HCT116 (cell line): ENCODE data around the gene SLC44A1. TPM values are rescaled to one million over a fixed set of nuclear protein-coding genes. Genes with fewer than 3 reads are reported as not detected.

Source experiments
- ATAC-seq: fragments of 200-7000 bp; cut with Tn5 transposase; 2 replicates; pipeline ENCODE4 v1.9.1; 2020; ENCODE audit warnings: mild to moderate bottlenecking, moderate library complexity
- BruUV-seq: library from RNA; stranded (reverse); fragments of 400-500 nt; replicated peaks from 2 replicates; lab custom pipeline; 2021; lab: Mats Ljungman, UMichigan
- CTCF ChIA-PET: fragments of 300-600 bp; sonication (Branson Sonifier 250); formaldehyde crosslinking; loops from one replicate; lab custom pipeline; 2021; ENCODE audit warnings: antibody characterized with exemption; lab: Charles Lee
- POLR2A ChIA-PET: fragments of 300-600, 350-600 bp; sonication (Branson Sonifier 250); formaldehyde crosslinking; loops from one replicate; lab custom pipeline; 2021; ENCODE audit warnings: antibody characterized with exemption; lab: Charles Lee
- RAD21 ChIA-PET, 2 experiments: fragments of 300-600 bp; sonication (Branson Sonifier 250); formaldehyde crosslinking; loops; one replicate each; lab custom pipeline; 2023; ENCODE audit warnings: low total read pairs in 2 of 2; ENCODE audit not compliant: uncharacterized antibody in 2 of 2, unreplicated experiment in 2 of 2, low non-redundant PET in 1 of 2; lab: Charles Lee
- DNase-seq: peaks from one replicate; pipeline ENCODE4 v3.0.0-alpha.2; 2010; ENCODE audit warnings: low read depth, low spot score
- H2AFZ ChIP-seq: fragments of 200-600 bp; shearing (Covaris generic), sonication (generic); 2 replicates; pipeline ENCODE4 v1.6.1; 2017; ENCODE audit warnings: low read depth, mixed run types, mixed read lengths, antibody characterized with exemption, low read length; ENCODE audit not compliant: poor library complexity, severe bottlenecking
- H3K27ac ChIP-seq: 2 replicates; pipeline ENCODE4 v1.5.1; 2012; ENCODE audit warnings: low read depth, low read length
- H3K27me3 ChIP-seq: fragments of 200-600 bp; sonication (generic); 2 replicates; pipeline ENCODE4 v1.6.1; 2016; ENCODE audit warnings: mixed run types, low read length, mixed read lengths; ENCODE audit not compliant: insufficient read depth
- H3K36me3 ChIP-seq, 2 experiments: fragments of 200-500 bp in 1 of 2; fragments of 200-600 bp in 1 of 2; sonication (Bioruptor generic) in 1 of 2; sonication (generic) in 1 of 2; 2 replicates each; pipeline versions ENCODE4 v1.5.1 to v1.6.1; 2014 to 2016; ENCODE audit warnings: low read length in 2 of 2, inconsistent platforms in 1 of 2, mixed read lengths in 1 of 2, mixed run types in 1 of 2; ENCODE audit not compliant: insufficient read depth in 2 of 2, control insufficient read depth in 1 of 2
- H3K4me1 ChIP-seq, 2 experiments: fragments of 200-600 bp in 1 of 2; sonication (generic) in 1 of 2; 2 replicates each; pipeline versions ENCODE4 v1.5.1 to v1.6.1; 2012 to 2017; ENCODE audit warnings: low read length in 2 of 2, inconsistent platforms in 1 of 2, mild to moderate bottlenecking in 1 of 2, mixed read lengths in 1 of 2, mixed run types in 1 of 2, moderate library complexity in 1 of 2; ENCODE audit not compliant: insufficient read depth in 2 of 2, control insufficient read depth in 1 of 2
- H3K4me2 ChIP-seq: fragments of 200-600 bp; sonication (generic); 2 replicates; pipeline ENCODE4 v1.6.1; 2017; ENCODE audit warnings: mixed run types, low read length, mixed read lengths
- H3K4me3 ChIP-seq, 2 experiments: fragments of 200-600 bp in 1 of 2; sonication (generic) in 1 of 2; replicated peaks in 1 of 2; 2 replicates each; pipeline ENCODE4 v1.5.1; 2011 to 2016; ENCODE audit warnings: low read length in 2 of 2, control low read depth in 1 of 2, low read depth in 1 of 2, mild to moderate bottlenecking in 1 of 2, mixed read lengths in 1 of 2, mixed run types in 1 of 2
- H3K79me2 ChIP-seq: fragments of 200-600 bp; sonication (generic); 2 replicates; pipeline ENCODE4 v1.6.1; 2017; ENCODE audit warnings: mild to moderate bottlenecking, mixed run types, low read length, moderate library complexity, mixed read lengths; ENCODE audit not compliant: insufficient read depth
- H3K9ac ChIP-seq: fragments of 200-600 bp; sonication (generic); 2 replicates; pipeline ENCODE4 v1.6.1; 2016; ENCODE audit warnings: low read length, mixed read lengths
- H3K9me2 ChIP-seq: fragments of 200-600 bp; sonication (generic), shearing (Covaris generic); 2 replicates; pipeline ENCODE4 v1.6.1; 2017; ENCODE audit warnings: mixed run types, mild to moderate bottlenecking, moderate library complexity; ENCODE audit not compliant: insufficient read depth
- H3K9me3 ChIP-seq, 2 experiments: fragments of 200-500 bp in 1 of 2; fragments of 200-600 bp in 1 of 2; sonication (Bioruptor generic) in 1 of 2; sonication (generic) in 1 of 2; 2 replicates each; pipeline ENCODE4 v1.6.1; 2014 to 2017; ENCODE audit warnings: low read length in 2 of 2, mixed read lengths in 2 of 2, inconsistent platforms in 1 of 2, low read depth in 1 of 2, mild to moderate bottlenecking in 1 of 2, mixed run types in 1 of 2, moderate library complexity in 1 of 2; ENCODE audit not compliant: control insufficient read depth in 1 of 2, insufficient read depth in 1 of 2
- H4K20me1 ChIP-seq: fragments of 200-600 bp; sonication (generic), shearing (Covaris generic); 2 replicates; pipeline ENCODE4 v1.6.1; 2017; ENCODE audit warnings: mixed run types, mild to moderate bottlenecking, moderate library complexity; ENCODE audit not compliant: insufficient read depth
- CBX3 ChIP-seq: IDR thresholded peaks from 2 replicates; pipeline ENCODE4 v1.6.1; 2012; ENCODE audit warnings: low read depth
- REST ChIP-seq: IDR thresholded peaks from 2 replicates; pipeline ENCODE4 v1.6.1; 2012; ENCODE audit warnings: low read depth
- SIN3A ChIP-seq: IDR thresholded peaks from 2 replicates; pipeline ENCODE4 v1.6.1; 2012; ENCODE audit warnings: low read depth
- TCF7L2 ChIP-seq: IDR thresholded peaks from 2 replicates; pipeline ENCODE4 v1.7.0; 2011; ENCODE audit warnings: borderline replicate concordance, inconsistent platforms; ENCODE audit not compliant: insufficient read depth, insufficient read length; ENCODE audit errors: extremely low read depth
- ZBTB33 ChIP-seq: IDR thresholded peaks from 2 replicates; pipeline ENCODE4 v1.6.1; 2011; ENCODE audit warnings: mild to moderate bottlenecking, low read length, moderate library complexity; ENCODE audit not compliant: insufficient replicate concordance; ENCODE audit errors: extremely low read depth
- intact Hi-C: fragments of 100-400 bp; cut with micrococcal nuclease; formaldehyde crosslinking; loops from 2 replicates; pipeline ENCODE4 v1.10.0; 2022
- total RNA-seq: library from RNA; stranded (reverse); gene quantifications from one replicate; pipeline ENCODE4 v1.2.1, GENCODE V29; 2021; ENCODE audit not compliant: unreplicated experiment

SLC44A1 gene
- total RNA-seq, 1 experiment from 2014 or later: 44.1 TPM

- no peaks in the 10 kb centered on the region for H3K9me3 ChIP-seq
- H3K4me3 ChIP-seq: no peak overlapping the region
- ATAC-seq: no peak
- BruUV-seq: no TSS peak
- POLR2A ChIA-PET: no interaction called here
- H3K9ac ChIP-seq: no peak overlapping the region
- CTCF ChIA-PET: no interaction called here
- H3K9me2 ChIP-seq: no peaks in the 10 kb centered on the region
- RAD21 ChIA-PET: no interaction called here
- no peak overlapping the region for H3K27ac ChIP-seq
- no peaks in the 10 kb centered on the region for H3K27me3 ChIP-seq
- no peaks in the 10 kb centered on the region for H3K79me2 ChIP-seq
- H3K4me1 ChIP-seq: no peaks in the 10 kb centered on the region
- TF ChIP-seq TCF7L2 (no peak), REST (no peak)
- H3K36me3 ChIP-seq: no peaks in the 10 kb centered on the region
- no peak for DNase-seq
- H3K4me2 ChIP-seq: no peak overlapping the region
- intact Hi-C loops: no loop called here
- H2AFZ ChIP-seq: no peak overlapping the region
- H4K20me1 ChIP-seq: no peaks in the 10 kb centered on the region
These were observed 65.1 kb downstream of the SLC44A1 start for GRCh38 chr9:105309531-105309931.

- CTCF ChIA-PET: no interaction called here
- H4K20me1 ChIP-seq: no peaks in the 10 kb centered on the region
- no peak overlapping the region for H3K4me3 ChIP-seq
- no peak for DNase-seq
- no peaks in the 10 kb centered on the region for H3K27me3 ChIP-seq
- RAD21 ChIA-PET: no interaction called here
- BruUV-seq: no TSS peak
- H3K9me2 ChIP-seq: no peaks in the 10 kb centered on the region
- ATAC-seq: no peak
- H3K9me3 ChIP-seq: no peaks in the 10 kb centered on the region
- intact Hi-C loops: no loop called here
- H3K79me2 ChIP-seq: no peaks in the 10 kb centered on the region
- no peak overlapping the region for H3K4me2 ChIP-seq
- no peaks in the 10 kb centered on the region for H3K36me3 ChIP-seq
- no peak overlapping the region for H3K27ac ChIP-seq
- POLR2A ChIA-PET: no interaction called here
- no peaks in the 10 kb centered on the region for H3K4me1 ChIP-seq
- H3K9ac ChIP-seq: no peak overlapping the region
- no peak overlapping the region for H2AFZ ChIP-seq
- TF ChIP-seq SIN3A (no peak), ZBTB33 (no peak), CBX3 (no peak)
These were observed 66.9 kb downstream of the SLC44A1 start for GRCh38 chr9:105311306-105311705.
